Hippocampal formation (tissue), 2 donors: ENCODE data around the gene AKT1.

Experiments
- DNase-seq, 2 donors: peaks; one replicate each; lab custom pipeline; 2025; lab: John Stamatoyannopoulos, UW

The AKT1 gene

DNA sequence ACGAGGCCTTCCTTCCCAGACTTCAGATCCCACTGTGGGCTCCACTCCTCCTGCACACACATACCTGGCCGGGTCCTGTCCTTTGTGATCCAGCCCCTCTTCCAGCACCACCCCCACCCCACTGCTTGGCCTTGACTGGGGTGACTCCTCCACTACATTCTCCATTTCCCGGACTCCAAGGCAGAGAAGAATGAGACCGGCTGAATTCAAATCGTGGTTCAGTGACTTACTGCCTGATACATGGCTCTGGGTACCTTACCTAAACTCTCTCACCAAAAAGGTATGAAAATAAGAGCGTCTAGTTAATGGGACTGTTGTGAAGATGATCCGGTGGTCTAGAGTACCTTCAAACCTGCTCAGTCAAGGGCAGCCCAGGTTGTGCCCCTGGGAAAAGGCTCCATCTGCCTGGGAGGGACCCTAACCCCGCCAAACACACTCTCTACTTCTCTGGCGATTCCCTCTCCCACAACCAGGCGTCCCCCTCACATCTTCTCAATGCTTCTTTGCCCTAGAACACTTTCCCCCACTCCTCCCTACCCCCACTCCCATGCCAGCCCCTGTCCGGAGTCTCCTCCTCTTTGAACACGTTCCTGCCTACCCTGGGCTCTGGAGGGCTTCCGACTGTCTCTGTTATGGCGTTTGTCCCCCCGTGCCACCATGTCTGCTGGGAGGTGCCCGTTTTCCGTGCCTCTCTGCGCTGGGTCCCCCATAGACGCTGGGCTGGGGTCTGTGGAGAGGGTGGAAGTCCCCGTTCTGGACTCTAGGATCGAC lies 3.9 kb upstream of the AKT1 start:
- no peak for DNase-seq

DNA sequence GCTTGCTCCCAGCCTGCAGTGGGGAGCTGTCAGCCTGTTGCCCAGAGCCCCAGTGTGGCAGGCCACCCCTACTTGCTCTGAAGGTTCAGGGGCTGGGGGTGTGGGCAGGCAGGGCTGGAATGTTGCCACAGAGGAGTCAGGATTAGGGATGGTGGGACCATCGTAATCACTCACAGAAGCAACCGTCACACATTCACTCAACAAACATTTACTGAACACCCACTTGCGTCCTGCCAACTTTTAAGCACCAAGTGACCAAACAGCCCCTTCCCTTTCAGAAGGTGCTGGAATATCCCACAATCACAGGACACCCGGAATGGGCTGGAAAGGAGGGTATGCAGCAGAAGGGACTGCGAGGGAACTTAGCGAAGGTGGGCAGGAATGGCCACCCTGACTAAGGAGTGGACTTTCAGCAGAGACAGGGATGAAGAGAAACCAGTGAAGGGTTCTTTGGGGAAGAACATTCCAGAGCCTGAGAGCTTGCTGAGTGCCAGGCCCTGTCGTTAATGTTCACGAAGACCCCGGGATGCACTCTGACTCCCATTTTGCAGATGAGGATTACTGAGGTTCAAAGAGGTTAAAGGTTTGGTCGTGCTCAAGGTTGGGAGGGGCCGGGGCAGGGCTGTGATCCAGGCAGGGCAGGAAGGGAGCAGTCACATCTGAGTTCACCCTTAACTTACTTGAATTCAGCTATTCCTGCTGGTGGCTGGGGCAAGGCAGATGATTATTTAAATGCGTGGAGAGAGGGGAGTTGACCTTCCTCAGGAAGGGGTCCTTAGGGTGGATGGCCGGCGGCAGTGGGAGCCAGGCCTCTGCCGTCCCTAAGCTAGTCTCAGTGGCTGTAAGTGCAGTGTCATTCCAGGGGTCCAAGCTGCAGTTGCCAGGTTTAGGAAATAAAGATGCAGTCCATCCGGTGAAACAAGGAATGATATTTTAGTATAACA lies 3.0 kb upstream of the AKT1 start:
- DNase-seq: no peak

DNA sequence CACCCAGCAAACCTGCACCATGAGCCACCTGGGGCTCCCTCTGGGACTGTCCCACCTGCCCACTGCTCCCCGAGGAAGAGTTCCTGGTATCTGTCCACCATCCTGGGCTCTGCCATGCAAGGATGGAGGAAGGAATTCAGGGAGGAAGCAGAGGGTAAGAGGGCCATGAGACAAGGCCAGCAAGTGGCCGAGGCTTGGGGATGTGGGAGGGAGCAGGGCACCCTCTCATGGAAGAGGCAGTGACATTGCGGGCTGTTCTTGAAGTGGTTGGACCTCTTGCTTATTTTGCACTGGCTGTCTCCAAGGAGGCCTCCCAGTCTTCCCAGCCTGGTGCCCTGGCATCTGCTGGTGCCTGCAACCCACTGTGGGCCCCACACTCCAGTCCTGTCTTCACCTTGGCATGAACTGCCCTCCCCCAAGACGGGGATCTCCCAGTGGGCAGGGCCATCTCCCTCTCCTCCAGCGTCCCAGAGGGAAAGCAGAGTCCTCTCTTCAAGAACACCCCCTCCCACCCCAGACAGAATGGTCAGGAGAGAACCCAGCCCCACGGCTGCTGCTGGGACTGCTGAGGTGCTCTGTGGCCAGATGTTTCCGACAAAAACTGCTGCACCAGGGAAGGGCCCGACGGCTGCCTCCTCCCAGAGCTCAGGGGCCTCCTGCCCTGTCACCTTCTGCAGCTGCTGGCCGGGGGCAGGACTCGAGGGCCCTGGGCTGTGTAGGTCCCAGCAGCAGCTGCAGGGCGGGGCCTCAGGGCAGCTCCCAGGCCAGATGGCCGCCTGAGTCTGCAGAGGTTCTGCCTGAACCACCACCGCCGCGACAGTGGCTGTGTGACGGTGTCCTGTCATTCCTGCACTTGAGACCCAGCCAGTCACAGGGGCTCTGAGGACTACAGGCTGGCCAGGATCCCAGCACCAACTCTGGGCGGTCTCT lies 1.8 kb upstream of the AKT1 start:
- no peak for DNase-seq

DNA sequence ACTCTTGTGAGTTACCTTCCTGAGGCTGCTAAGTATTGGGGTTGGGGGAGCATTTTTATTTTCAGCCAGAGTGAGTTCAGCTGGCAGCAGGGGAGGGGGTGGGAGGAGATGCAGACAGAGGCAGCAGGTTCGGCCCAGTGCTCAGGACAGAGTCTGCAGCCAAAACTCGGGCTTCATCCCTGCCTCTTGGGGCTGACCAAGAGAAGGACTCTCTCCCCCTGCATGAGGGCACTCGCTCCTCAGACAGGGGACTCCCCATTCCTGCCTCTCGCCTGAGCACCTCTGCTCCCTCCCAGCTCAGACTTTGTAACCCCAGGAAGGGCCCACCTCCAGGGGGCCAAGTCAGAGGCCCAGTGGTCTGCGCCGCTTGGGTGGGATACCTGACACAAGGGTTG lies 1.1 kb upstream of the AKT1 start:
- DNase-seq: no peak

DNA sequence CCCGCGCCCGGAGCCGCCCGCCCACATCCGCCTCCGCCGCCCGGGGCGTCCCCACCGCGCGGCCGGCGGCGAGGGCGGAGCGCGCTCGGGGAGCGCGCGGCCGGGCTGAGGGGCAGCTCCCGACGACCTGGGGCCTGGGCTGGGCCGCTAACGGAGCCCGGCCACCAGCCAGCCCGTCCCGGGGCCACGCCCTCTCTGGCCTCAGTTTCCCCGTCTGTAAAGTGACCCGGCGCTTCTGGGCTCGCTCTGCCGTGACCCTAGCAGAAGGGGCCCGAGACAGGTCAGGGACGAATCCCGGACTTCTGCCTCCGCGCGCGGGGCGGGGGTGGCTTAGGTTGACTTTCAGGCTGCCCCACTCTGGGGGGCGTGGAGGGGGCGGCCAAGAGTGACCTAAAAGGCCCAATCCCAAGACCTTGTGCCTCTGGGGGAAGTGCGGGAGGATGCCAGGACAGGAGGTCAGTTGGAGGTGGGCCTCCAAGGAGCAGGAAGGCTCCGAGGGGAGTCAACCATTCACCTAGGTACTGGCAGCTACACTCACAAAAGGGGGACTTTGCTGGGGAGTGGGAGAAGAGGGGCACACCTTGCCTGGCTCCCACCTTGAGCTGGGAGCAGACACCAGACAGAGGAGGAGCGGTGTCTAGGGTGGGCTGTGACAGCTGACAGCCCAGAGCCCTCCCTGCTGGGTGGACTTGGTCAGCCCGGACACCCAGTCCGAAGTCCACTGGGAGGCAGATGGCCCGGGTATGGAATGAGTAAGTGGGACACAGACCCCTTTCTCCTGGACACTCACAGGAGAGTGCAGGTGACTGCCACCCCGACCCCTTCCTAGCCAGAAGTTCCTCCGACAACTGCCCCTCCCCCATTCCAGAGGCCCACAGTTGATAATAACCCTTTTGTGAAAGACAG lies 486 bp upstream of the AKT1 start:
- peak in 1 of 2 donors; percentile 32 for DNase-seq

DNA sequence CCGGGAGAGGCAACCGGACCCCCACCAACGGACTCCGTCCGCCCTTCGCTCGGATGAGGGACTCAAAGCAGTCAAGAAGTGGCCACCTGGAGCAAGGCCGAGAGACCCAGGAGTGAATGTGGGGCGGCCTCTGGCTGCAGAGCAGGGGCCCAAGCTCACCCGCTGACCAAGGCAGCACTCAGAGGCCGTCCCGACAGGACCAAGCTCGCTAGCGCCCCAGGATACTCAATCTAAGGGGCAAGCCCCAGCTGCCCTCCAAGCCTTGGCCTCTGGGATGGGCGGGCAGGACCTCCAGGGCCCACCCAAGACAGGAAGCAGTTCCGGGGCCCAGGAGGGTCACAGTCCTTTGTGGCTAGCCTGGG lies 936 bp downstream of the AKT1 start:
- DNase-seq: no peak

DNA sequence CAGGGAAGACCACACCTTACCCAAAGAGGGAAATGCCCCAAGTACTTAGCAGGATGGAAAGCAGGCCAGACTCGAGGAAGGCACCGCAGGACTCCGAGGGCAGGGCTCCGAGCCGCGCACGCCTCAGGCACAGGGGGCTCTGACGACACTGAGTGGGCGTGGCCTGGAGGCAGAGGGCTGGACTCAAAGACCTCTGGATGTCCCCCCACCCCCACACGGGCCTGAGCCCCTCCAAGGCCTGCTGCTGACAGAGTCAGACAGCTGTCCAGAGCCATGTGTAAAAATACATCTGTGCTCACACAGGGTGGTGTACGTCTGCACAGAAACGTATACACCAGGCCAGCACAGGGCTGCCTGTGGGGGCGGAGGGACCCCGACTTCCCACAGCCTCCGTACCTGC lies 1.4 kb downstream of the AKT1 start:
- no peak for DNase-seq

DNA sequence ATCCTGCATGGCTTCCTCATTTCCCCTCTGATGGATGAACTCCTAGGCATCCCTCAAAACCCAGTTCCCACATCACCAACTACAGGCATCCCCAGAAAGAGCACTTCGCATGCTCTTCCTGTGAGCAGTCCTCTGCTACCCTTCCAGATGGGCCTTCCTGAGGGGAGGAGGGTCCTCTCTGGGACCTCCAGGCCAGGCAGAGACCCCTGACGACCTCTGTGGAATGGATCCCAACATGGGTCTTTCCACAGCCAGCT lies 1.9 kb downstream of the AKT1 start:
- DNase-seq: no peak

DNA sequence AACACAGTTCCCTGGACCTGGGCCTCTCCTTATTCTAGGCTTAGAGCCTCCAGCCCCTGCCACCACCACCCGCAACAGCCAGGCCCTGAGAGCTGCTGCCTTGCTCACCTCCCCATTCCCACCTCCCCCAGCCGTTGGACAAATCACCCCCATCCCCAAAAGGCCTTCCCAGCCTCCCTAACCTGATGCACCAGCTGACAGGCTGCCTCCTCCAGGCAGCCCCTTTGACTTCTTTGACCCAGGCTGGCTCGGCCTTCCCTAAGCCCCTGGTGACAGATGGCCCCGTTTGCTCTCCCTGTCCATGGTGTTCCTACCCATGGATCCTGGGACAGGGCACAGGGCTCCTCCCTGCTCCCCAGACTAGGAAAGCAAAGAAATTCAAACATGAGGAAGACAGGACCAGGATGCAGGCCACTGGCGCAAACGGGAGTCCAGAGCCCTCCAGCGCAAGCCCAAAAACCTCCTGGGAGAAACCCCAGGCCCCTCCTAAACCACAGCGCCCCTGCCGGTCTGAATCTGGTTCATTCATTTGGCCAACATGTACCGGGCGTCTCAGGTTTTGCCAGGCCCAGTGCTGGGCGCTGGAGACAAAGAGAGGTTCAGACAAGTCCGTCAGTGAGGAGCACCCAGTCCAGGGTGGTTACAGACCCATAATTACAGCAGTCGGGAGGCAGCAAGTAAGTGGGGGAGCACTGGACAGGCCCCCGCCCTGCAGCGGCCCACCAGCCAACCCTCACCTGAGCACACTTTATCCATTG lies 2.4 kb downstream of the AKT1 start:
- DNase-seq: no peak

DNA sequence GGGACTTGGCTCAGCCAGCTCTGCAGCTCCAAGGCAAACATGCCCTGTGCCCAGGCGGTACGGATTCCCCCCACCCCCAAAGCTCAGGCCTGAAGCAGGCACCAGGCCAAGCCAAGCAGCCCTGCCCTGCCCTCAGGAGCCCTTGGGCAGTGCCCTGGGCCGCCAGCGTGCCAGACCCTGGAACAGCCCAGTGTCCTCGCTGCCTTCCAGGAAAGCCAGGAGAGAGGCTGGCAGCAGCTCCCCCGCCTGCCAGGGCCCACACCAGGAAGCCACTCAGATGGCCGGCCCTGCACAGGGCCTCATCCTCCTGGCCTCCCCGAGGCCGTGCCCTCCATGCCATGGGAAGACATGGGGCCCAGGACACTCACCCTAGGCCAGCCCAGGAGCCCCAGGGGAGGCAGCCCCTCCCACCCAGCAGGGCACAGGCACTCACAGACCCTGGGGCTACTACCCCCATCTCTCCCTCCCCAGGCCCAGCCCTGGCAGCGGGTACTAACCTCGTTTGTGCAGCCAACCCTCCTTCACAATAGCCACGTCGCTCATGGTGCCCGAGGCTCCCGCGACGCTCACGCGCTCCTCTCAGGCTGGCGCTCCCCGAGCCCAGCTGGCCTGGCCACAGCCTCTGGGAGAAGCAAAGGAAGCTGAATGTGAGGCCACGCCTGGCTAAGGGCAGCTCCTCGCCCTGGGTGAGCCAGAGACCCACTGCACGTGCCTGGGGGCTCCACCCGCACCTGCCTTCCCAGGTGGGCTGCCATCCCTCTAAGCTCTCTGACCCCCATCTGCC lies 3.3 kb downstream of the AKT1 start:
- DNase-seq: no peak

DNA sequence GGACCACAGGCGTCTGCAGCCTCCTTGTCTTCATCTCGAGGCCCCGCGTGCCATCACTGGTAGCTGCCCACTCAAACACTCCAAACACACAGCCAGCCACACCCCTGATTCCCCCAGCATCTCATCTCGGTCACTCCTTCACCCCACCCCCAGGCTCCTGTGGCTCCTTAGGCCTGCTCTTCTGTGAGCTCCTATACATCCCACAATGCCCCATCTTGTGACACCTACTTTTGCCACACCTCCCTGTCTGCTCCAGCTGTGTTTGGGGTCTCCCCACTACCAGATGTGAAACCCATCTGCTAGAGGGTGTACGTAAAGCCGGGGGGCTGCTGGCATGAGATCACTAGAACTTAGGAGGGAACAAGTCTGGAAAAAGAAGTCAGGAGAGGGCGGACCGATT lies 4.1 kb downstream of the AKT1 start:
- no peak for DNase-seq

DNA sequence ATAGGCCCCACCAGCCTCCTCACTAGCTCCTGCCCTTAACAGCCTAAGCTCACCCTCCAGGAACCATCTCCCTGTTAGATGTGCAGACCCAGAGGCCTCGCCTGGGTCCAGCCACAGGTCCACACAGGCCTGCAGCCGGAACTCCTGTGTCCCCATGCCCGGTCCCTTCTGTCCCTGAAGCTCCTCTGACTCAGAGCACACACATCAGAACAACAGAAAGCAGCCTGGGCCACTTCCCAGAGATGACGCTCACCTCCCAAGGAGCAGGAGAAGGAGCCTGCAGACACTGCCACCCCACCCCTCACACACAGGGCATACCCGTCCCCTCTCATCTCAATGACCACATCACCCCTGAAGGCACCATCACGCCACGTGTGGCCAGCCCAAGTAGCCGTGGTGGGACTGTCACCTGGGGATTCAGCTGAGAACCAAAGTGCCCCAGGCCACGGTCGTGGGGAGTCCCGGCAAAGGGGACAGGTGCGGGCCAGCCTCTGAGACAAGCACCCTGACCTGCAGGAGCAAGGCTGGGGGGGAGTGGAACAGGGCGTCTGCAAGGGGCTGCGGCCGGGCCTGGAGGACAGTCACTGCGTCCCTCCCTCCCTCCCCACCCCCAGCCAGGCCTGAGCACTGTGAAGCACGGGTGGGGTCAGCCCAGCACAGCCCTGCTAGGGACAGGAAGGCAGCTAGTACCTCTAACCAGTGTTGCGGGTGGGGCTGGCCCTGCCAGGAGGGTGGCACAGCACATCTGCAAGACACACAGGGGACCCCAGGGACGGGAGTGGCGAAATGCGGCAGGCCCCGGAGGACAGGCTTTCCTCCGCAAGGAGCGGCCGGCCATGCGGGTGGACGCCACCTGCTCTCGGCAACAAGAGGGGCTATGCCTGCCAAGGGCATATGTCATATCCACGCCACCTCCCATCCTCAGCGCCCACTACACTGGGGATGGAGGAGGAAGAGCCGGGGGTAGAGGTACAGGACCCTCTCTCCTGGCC lies 5.5 kb downstream of the AKT1 start:
- no peak for DNase-seq

DNA sequence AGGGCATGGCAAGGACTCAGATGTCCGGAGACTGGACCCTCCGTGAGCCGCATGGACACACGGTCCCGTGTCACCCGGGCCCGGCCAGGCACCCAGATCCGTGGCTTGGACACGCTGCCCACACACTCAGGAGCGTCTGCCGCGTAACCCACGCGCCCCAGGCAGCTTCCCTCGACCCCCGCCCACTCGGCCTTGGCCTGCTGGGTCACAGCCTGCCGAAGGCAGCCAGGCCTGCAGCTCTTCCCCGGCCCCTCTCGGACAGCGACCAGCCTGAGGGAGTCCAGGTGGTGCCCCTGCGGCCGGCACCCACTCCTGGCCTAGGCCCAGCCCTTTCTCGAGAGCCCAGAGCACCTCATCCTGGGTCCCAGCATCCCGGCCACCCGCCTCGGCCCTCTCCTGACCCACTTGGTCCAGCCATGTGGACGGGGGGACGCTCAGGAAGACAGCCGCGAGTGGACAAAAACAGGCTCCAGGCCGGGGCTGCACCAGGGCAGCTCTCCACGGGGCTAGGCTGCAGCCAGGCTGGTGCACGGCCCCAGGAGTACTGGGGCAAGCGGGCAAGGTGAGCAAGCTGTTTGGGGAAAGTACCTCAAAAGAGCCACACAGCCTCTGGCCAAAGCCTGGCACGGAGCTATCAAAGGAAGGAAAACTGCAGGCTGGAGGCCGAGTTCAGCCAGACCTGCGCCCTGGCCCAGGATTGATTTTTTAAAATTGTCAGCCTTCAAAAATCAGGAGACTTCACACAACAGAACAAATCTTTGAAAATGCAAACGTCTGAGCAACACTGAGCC lies 6.5 kb downstream of the AKT1 start:
- DNase-seq: no peak

DNA sequence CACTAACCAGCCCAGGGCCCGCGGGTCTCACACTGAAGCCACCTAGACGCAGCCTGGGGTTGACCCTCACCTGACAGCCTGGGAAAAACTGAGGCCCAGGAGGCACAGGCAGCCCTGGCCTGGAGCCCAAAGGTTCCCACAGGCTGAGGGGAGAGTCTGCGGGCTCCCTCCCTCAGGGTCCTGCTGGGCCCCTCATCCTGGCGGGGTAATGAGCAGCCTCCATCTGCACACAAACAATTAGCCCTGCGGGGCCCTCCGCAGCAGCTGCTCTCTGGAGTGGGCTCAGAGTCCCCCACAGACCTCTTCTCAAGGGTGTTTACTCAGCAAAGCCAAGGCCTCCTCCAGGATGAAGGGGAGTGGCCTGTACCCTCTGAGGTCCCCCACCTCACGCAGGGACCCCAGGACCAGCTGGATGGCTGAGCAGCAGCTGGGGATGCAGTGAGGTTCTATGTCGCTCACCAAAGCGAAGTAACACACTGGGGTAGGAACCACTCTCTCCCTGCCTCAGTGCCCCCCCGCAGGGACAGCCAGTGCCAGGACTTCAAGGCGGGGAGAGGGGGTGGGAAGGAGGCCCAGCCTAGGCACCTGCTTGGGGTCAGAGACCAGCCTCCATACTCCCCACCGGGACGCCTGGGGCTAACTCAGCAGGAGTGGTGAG lies 7.3 kb downstream of the AKT1 start:
- no peak for DNase-seq

DNA sequence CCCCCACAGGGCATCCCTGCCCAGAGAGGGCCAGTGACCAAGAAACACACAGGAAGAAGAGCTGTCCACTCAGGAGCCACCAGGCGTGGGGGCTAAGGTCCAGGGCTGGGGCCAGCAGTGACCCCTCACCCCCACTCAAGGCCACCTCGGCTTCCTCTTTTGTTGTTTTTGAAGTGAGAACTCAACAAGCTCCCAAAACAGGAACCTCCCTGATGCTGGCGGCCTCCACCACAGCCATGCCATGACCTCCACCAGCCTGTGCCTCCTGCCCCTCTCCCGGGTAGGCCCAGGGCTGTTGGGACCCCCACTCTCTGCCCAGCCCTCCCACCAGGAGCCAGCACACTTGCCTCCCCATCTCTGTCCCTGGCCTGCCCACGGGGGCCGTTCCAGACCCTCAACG lies 7.8 kb downstream of the AKT1 start:
- no peak for DNase-seq

DNA sequence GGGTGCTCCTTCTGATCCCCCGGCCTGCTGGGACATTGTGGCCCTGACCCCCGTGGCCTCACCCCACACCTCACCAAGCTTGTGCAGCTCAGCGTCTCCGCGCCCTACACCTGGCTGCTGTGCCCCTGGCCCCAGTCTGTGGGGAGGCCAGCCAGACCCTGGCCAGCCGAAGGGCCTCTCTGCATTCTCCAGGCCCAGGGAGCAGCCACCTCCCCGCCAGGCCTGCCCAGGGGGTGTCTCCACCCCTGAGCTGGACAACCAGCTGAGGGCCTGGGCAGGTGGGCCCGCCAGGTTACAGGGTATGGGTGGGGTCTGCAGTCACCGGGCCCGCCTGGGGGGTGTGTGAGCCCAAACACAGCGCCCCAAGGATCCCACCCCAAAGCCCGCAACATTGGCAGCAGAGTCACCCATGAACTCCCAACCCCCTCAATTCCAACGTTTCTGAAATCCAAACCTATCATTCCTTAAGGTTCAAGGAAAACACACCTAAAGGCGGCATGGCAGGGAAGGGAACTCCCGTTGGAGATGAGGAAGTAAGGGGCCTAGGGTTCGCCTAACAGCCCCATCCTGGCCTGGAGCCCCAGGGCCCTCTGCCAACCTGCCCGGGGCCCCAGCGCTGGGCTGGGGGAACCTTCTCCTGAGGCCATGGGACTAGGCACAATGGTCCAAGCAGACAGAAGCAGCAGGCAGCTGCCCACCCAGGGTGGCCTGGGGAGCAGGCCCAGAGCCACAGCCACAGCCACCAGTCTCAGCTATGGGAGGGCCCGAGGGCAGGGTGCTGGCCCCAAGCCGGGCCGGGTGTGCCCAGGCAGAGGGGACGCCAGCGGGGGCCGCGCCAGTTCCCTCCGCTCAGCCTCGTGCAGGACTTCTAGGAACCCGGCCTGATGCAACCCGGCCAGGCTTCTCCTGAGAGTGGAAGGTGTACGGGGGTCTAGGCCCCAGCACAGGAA lies 8.5 kb downstream of the AKT1 start:
- DNase-seq: no peak
